Activated T-helper 1 cell treated with anti-CD3 and anti-CD28 coated beads, Interleukin-2, amount 50 U/mL, for 16 hours (primary cell): ENCODE results near the gene SHISAL1.
"Not testable (repeated sequence)": the region's sequence is repeated elsewhere in the genome, so short reads cannot be mapped to it uniquely, and the experiment has no call there.

ENCODE experiments used
- DNase-seq, 2 donors: peaks; one replicate each; pipeline ENCODE4 v3.0.0-alpha.2; 2020; ENCODE audit warnings: low read depth in 1 of 2, low spot score in 1 of 2

SHISAL1 gene

DNA sequence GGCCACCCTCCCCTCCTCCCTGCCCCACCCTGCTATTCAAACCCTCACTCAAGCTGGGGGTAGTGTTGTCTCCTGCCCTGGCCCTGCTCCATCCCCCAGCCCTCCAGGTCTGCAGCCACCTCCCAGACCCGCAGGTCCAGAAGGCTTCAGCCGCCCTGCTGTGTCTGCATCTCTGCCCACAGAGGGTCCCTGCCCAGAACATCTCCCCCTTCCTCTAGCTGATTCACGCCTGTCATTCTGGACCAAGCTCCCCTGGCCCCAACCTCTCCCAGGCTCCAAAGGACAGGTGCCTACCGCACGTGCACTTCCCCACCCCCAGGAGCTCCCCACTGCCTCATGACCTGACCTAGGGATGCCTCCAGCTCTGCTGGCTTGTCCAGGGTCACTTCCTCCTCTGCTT, 16.0 kb upstream of the SHISAL1 start:
- no peak for DNase-seq

- no peak for DNase-seq
Measured at GRCh38 chr22:44328326-44328725, 15.6 kb upstream of the SHISAL1 start.

DNA sequence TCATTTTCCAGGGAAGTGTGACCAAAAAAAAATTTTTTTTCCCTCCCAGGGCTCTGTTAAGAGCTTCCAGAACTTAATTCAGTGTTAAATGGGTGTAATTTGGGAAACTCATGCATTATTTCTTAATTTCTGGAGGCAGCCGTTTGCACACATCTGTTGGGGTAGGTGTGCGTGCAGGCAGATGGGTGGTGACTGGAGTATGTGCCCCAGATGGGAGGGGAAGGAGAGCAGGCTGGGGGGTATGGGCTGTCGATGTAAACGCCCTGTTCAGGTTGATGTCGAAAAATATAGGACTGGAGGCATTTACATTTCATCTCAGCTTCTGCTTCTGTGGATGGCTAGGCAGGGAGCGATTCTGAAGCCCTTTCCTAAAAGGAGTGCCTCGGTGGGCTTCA, 13.7 kb upstream of the SHISAL1 start:
- DNase-seq: no peak

DNA sequence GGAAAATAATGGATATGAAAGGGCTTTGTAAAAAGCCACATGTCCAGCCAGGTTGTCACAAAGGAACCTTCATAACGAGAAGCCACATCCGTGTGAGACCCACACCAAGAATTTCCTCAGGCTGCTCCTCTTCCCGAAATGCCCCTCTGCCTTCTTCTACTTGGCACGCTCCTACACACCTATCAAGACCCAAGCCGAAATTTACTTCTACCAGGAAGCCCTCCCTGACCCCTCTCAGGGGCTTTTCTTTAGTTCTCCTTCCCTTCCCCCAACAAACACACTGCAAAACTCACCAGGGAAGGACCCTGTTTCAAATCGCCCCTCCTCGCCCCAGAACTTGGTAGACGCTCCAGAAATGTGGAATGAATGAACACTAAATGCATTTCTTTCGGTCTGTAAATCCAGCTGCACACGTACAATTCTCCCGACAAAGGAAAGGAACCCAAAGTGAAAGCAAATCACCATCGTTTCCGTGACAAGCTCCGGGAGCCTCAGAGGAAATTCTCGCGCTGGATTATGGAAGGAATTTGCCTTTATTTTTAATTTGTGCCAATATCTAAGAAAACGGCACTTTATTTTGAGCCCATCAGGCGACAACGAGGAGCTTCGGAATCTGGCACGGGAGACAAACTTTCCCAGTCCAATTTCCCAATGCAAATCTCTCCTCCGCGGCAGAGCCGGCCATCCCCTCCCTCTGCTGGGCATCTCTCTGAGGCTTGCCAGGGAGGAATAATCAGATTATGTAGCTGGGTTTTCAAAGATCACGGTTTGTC, 13.2 kb upstream of the SHISAL1 start:
- no peak for DNase-seq

- DNase-seq: not testable (repeated sequence)
Measured at GRCh38 chr22:44323140-44323790, 10.5 kb upstream of the SHISAL1 start.

- DNase-seq: no peak
Measured at GRCh38 chr22:44319685-44320084, 6.9 kb upstream of the SHISAL1 start.

DNA sequence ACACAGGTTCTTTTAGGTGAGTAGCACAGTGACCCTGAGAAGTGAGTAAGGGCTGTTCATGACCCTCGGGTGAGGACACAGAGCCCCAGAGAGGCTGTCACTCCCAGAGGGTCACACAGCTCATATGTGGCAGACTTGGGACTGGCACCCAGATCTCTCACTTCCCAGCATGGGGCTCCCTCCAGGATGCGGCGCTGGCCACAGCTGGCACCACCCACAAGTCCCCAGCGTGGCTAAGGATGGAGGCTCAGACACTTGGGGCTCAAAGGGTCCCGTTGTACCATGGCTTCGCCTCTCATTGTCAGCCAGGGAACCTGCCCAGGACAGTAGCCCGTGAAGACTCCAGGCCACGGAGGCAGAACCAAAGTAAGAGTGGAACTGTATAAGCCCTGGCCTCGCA, 6.0 kb upstream of the SHISAL1 start:
- DNase-seq: no peak

DNA sequence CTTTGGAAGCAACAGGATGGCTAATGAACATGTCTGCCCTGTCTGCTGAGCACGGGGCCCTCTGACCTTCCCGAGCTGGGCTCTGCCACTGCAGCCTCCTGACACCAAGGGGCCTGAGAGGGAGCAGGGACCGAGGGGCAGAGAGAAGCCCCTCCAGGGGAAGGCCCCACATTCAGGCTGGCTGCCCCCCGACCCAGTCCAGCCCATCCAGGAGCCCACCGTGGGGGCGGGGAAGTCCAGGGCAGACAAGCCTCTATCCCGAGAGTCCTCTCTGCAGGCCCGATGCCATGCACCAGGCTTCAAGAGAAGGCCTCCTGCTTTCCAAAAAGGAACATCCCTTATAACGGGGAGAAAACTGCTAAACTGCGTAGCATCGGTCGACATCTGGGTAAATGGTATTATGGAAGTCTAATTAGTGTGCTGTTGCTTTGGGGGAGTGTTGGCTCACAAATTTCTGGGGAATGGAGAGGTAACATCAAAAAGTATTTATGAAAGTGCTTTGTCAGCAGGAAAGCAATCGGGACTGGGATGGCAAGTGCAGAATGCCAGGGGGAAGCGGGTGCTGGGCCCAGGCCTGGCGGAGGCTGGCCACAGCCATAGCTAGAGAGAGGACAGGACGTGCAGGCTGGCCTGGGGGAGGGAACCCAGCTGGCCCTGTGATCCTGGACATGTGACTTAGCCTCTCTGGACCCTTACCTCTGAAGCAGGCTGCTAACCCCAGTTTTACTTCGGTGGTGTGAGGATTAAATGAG, 5.3 kb upstream of the SHISAL1 start:
- no peak for DNase-seq

DNA sequence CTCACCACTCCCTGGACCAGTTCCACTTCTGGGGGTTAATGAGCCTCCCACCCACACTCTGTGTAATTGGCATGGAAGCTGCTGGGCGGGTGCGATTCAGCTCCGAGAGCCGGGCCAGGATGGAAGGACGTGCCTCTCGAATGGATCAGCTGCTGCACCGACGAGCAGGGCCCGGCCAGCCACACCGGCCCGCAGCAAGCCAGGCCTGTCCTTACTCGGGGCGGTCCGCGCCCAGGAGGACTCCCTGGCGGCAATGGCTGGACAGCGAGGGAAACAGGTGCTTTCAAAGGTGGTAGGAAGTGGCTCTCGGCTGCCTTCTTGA, 4.3 kb upstream of the SHISAL1 start:
- no peak for DNase-seq

DNA sequence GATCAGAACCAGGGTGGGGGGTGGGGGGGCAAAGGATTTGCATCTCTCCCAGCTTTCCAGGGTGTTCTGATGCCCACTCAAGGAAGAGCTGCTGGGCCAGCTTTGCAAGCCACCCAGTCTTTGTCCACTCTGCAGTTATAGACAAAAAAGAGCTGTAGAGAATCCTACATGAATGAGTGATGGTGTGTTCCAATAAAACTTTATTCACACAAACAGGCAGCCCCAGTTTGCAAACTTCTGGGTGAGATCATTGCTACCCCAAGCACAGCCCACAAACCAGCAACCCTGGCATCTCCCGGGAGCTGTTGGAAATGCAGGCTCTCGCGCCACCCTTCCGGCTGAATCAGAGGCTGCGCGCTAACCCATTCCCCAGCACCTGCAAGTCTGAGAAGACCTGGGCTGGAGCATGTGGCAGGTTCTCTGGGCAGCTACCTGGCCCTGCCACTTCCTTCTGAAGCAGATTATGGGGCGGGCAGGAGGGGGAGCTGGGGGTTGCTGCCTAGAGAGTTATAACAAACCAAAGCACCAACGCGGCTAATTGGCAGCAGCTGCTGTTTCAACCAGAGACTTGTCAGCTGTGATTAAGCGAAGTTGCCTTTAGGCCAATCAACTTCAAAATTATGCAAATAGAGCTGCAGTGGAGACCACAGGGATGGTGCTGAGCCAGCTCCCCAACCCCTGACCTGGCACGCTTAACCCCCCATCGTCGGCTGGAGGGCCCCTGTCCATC, 3.8 kb upstream of the SHISAL1 start:
- no peak for DNase-seq

DNA sequence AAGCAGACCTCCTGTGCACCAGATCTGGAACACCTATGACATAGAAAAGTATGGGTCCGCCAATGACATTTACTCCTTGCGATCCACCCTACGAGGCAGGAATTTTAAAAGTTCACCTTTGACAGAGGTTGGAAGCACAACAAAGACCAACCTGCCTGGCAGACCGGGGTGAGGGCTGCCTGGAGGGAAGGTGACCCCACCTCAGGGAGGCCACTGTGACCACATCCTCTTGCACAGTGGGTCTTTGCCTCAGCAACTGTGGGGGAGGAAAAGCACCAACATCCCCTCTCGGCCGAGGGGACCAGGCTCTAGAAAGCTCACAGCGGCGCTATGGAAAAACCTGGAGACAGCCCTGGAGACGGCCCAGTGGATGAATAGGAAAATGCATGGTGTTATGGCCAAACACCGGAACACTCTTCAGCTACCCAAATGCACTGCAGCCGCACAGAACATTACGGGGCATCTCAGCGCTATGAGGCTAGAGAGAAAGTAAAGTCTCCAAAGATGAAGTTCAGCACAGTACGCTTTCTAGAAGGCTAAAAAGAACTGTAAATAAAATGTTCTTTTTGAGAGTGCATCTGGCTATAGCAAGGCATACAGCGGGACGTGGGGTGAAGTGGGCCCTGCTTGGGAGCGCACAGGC, 1.8 kb upstream of the SHISAL1 start:
- no peak for DNase-seq

DNA sequence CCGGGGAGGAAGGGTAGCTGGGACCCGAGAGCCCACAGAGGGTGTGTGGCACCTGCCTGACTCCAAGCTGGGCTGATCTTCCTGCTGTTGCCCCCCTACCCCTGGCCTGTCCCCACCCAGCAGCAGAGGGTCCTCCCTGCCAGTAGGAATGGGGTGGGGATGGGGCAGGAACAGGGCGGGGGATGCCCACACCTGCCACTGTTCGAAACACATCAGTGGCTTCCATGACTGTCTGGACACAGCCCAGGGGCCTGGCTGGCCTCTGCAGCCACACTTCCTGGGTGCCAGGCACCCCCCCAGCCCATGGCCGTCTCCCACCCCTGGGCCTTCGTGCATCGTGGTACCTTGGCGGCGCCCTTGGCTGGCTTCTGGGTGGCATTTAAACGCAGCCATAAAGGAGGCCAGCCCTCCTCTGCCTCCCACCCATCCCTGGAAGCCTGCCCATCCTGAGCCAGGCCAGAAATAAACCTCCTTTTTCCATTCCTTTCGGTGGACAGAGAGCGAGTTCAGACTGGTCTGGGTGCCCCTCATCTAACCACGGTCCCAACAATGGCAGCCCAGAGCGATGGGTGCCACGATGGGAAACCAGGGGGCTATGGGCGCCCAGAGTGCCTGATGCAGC, 745 bp upstream of the SHISAL1 start:
- DNase-seq: no peak

DNA sequence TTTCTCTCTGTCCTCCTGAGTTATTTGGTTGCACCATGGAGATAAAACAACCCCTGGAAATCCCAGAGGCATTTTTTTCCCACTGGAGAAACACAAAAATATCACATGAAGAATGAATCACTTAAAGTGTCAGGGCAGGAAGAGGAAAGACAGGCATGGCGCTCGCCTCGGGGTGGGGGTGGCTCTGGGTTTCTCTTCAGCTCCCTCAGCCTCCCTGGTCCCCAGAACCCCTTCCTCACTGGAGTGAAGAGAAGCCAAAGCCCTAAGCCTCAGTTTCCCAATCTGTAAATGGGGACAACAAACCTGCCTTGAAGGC, 938 bp downstream of the SHISAL1 start:
- DNase-seq: no peak

- no peak for DNase-seq
Measured at GRCh38 chr22:44311104-44311854, 1.5 kb downstream of the SHISAL1 start.

- DNase-seq: no peak
Measured at GRCh38 chr22:44309647-44310046, 3.1 kb downstream of the SHISAL1 start.

- DNase-seq: no peak
Measured at GRCh38 chr22:44309137-44309536, 3.6 kb downstream of the SHISAL1 start.

DNA sequence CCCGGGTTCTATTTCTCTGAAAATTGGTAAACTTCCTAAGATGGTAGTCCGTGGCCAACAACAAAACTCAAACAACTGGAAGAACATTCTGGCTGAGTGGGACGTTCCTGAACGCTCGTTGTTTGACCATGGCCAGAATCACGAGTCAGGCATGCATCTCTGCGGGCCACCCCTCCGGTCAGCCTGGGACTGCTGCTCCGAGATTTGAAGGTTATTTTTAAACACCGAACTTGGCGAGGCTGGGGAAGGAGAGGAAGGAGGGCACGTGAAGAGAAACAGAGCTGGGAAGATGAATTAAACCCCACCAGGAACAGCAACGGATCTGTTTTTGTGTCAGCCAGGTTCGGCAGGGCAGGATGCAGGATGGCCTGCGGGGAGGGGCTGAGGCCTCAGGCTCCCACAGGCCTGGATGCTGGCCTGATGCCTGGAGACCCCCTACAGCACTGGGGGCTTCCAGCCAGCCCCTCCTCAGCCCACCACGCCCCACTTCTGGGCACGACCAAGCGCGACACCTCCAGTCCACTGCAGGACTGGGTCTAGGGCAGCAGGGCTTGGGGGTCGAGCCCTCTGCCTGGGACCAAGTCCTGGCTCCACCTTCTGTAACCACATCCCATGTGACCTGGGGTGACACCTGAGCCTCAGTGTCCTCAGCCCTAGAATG, 5.1 kb downstream of the SHISAL1 start:
- DNase-seq: no peak

DNA sequence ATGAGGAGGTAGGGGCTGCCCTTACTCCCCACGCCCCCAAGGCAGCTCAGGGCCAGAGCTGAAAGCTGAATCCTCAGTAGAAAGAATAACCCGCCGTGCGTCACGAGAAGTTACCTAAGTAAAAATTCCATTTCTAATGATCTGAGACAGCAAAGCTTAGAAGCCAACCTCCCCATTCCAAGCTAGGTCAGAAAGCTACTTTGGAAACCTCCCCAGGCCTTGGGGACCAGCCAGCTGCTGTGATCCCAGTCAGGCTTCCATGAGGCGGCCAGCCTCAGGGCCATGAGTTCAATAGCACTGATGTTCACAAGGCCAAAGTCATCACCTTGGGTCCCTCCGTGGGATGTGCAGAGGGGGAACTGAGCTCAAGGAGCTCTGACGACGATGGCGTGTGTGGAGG, 6.9 kb downstream of the SHISAL1 start:
- no peak for DNase-seq

GRCh38 chr22:44305455-44305854, 7.3 kb downstream of the SHISAL1 start:
- no peak for DNase-seq

DNA sequence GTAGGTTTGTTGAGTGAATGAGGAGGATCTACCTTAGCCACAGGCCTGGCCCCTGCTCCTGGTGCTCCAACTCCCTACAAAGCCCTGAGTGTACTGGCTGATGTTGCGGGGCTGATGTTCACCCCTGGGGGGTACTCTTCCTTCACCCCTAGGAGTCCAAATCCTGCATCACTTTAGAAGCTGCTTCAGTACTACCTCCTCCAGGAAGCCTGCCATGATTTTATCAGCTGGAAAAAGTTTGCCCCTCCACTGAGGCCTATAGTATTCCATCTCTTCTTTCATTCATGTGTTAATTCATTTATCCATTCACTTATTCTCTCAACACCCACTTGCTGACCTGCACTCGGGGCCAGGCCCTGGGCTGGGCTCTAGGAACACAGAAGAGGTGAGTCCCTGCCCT, 7.8 kb downstream of the SHISAL1 start:
- DNase-seq: no peak
